RWPE1 (cell line): ENCODE data around the gene TAX1BP1.

Experiments used
- CTCF ChIA-PET: fragments of 350-600 bp; sonication (Branson Sonifier 250); formaldehyde crosslinking; extraction: SDS; loops from one replicate; lab custom pipeline; 2021; lab: Yijun Ruan, JAX
- POLR2A ChIA-PET: fragments of 400-600 bp; formaldehyde crosslinking; extraction: SDS; loops from one replicate; lab custom pipeline; 2020; ENCODE audit warnings: antibody characterized with exemption; ENCODE audit not compliant: low non-redundant PET; lab: Yijun Ruan, JAX
- DNase-seq: peaks from one replicate; pipeline ENCODE4 v3.0.0; 2012; ENCODE audit warnings: low spot score
- H3K27ac ChIP-seq: fragments of 450-650 bp; 2 replicates; pipeline ENCODE4 v1.5.1; 2017
- TF ChIP-seq, protein P1 (sequence below): fragments of 450-650 bp; conservative IDR thresholded peaks from 2 replicates; pipeline ENCODE4 v1.5.1; 2017; ENCODE audit warnings: low read depth, mild to moderate bottlenecking

The TAX1BP1 gene

DNA sequence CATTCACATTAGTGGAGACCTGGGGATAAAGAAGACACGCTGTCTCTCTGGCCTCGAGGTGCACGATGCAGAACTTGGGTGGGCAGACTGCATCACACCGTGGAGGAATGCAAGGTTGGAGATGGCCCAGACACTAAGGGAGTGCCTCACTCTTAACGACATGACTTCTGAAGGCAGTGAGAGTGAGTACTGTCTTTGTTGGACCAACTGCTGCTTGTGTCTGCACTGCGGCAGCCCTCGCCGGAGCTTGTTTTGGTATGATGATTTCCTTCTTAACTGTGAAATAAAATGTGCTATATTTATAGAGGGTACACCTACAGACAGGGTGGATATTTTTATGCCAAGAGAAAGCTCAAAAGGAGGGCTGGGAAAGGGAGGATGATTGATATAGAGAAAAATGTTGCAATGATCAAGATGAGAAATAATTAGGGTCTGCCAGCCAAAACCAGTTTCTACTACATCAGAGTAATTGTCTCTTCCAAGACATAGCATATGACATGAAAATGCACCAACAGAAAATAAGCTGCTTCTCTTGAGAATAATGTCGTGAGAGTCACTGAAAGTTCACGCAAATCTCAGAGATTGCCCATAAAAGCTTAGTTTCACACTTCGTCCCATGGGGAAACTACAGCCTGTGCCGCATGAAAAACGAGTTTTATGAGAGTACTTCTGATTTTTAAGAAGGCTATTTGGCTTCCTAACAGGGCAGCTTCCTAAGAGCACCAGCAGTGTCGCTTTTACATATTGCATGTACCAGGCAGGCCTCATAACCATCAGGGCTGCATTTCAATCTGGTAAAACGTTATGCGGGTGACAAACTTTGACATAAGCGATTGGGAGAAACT, 127.1 kb downstream of the TAX1BP1 start:
- ChIA-PET CTCF (no interaction called here), POLR2A (no interaction called here)
- TF ChIP-seq, protein P1, sequence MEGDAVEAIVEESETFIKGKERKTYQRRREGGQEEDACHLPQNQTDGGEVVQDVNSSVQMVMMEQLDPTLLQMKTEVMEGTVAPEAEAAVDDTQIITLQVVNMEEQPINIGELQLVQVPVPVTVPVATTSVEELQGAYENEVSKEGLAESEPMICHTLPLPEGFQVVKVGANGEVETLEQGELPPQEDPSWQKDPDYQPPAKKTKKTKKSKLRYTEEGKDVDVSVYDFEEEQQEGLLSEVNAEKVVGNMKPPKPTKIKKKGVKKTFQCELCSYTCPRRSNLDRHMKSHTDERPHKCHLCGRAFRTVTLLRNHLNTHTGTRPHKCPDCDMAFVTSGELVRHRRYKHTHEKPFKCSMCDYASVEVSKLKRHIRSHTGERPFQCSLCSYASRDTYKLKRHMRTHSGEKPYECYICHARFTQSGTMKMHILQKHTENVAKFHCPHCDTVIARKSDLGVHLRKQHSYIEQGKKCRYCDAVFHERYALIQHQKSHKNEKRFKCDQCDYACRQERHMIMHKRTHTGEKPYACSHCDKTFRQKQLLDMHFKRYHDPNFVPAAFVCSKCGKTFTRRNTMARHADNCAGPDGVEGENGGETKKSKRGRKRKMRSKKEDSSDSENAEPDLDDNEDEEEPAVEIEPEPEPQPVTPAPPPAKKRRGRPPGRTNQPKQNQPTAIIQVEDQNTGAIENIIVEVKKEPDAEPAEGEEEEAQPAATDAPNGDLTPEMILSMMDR: no peak
- no peak for DNase-seq
- no peak overlapping the region for H3K27ac ChIP-seq

DNA sequence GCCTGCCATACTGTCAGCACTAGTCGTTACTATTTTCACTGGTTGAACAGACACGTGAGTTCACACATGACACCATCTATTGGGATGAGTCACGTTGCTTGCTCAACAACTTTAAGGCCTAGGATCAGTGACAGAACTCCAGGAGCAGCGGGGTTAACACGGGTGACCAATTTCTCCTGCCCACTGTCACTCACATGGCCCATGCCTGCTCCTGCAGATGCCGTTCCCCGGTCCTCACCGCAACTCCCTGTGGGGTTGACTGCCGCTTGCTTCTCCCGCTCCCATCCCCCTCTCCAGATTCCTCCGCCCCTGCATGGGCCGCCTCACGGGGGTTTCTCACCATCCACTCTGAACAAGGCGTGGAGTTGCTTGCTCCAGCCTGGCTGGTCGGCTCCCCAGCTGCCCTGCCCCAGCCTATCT, 128.2 kb downstream of the TAX1BP1 start:
- TF ChIP-seq, protein P1: no peak
- DNase-seq: peak; percentile 40
- POLR2A ChIA-PET: no interaction called here
- no peak overlapping the region for H3K27ac ChIP-seq
- CTCF ChIA-PET: no interaction called here

DNA sequence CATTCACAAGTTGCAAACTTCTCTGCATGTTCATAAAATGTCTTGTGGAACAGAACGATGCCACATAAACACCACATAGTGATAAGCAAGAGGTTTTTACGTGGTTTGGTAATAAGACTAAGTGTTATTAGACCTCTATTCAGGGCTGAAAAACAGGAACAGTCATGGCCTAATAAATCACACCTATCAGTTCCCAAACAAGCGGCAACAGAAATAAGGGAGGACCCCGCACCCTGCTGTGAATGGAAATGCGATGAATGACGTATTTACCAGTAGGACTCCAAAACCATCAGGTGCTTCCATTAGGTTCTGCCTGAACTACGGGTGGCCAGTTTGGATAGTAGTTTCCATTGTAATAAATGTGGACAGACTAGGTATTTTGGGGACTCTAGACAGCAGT, 129.1 kb downstream of the TAX1BP1 start:
- ChIA-PET POLR2A (no interaction called here), CTCF (no interaction called here)
- H3K27ac ChIP-seq: no peak overlapping the region
- no peak for DNase-seq
- TF ChIP-seq, protein P1: no peak

DNA sequence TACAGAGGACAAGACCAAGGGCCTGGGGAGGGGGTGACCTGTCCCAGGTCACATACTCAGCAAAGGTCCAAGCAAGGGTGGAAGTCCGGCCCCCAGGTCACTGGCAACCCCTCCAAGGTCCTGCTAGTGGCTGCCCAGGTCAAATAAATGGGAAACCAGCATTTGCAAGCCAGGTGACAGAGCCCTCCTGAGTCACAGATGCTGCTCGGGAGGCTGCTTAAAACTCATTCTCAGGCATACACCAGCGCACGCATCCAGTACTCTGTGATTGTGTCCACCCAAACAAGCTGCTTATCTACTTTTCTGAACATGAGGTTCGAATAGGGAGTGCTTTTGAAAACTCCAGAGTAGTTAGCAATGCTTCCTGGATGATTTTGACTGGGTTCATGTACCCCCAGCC, 130.6 kb downstream of the TAX1BP1 start:
- DNase-seq: no peak
- CTCF ChIA-PET: no interaction called here
- no peak overlapping the region for H3K27ac ChIP-seq
- POLR2A ChIA-PET: interaction anchor here (1.1 kb wide), 1 partner anchor 78 kb away, joined by 8 read pairs; no protein-coding TSS in a partner anchor
- TF ChIP-seq, protein P1: no peak

DNA sequence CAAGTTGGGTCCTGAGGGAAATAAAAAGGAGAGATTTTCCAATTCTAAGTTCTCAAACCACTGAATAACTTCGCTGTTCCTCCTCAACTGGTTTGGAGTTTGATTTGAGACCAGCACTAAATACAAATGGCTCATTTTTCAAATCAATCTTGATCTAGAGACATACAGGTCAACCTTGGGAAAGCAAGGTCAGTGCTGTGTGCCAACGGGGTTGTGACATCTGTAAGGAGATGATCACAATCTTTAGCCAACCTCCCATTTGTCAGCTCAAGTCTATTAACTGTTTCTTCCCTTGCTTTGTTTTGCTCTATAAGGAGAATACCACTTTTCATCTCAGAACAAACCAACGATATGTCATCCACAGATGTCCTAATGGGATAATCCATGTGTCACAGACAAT, 131.1 kb downstream of the TAX1BP1 start:
- DNase-seq: no peak
- TF ChIP-seq, protein P1: no peak
- no peak overlapping the region for H3K27ac ChIP-seq
- ChIA-PET POLR2A (interaction anchor here (1.1 kb wide), 1 partner anchor 78 kb away, joined by 8 read pairs; no protein-coding TSS in a partner anchor), CTCF (no interaction called here)

DNA sequence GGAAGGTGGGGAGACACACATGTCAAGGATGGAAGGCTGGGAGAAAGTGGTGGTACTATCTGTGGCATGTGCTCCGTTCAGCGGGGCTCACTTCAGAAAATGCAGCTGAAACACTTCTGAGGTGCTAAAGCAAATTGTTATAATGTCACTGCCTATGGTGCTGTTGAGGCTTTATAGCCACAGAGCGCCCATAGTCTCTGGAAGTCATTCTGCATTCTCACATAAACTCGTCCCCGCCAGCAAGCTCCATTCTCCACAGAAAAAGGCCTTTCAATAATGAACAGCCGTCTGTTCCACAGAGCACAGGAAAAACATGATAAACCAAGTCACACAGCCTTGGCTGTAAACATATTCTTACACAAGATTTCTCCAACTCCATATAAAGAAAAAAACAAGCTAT, 131.9 kb downstream of the TAX1BP1 start:
- CTCF ChIA-PET: interaction anchor here (1.0 kb wide), 1 partner anchor 222 kb away, joined by 3 read pairs; no protein-coding TSS in a partner anchor
- no peak for DNase-seq
- POLR2A ChIA-PET: interaction anchor here (1.1 kb wide), 1 partner anchor 77 kb away, joined by 8 read pairs; no protein-coding TSS in a partner anchor
- TF ChIP-seq, protein P1: no peak
- no peak overlapping the region for H3K27ac ChIP-seq
